Loucy (cell line): ENCODE results near the gene GNE.

Source experiments
- H2AFZ ChIP-seq: fragments of 200-600 bp; sonication (generic); 2 replicates; pipeline ENCODE4 v1.6.0; 2016; ENCODE audit warnings: antibody characterized with exemption, mild to moderate bottlenecking, low read length, moderate library complexity
- H3F3A ChIP-seq: fragments of 200-600 bp; 2 replicates; pipeline ENCODE4 v1.6.0; 2016; ENCODE audit warnings: antibody characterized with exemption, low read depth, mild to moderate bottlenecking
- H3K27me3 ChIP-seq: fragments of 200-600 bp; sonication (generic); 2 replicates; pipeline ENCODE4 v1.6.1; 2014; ENCODE audit warnings: low read length, mild to moderate bottlenecking; ENCODE audit not compliant: insufficient read depth, poor library complexity, severe bottlenecking
- H3K36me3 ChIP-seq: fragments of 200-600 bp; sonication (generic); 2 replicates; pipeline ENCODE4 v1.6.1; 2016; ENCODE audit warnings: low read length; ENCODE audit not compliant: insufficient read depth
- H3K4me1 ChIP-seq: fragments of 200-600 bp; sonication (generic); 2 replicates; pipeline ENCODE4 v1.5.1; 2014; ENCODE audit warnings: low read length, mild to moderate bottlenecking; ENCODE audit not compliant: insufficient read depth, poor library complexity, severe bottlenecking
- H3K4me2 ChIP-seq: fragments of 200-600 bp; sonication (generic); 2 replicates; pipeline ENCODE4 v1.6.0; 2014; ENCODE audit warnings: antibody characterized with exemption, low read length, low read depth, mild to moderate bottlenecking; ENCODE audit not compliant: poor library complexity, severe bottlenecking
- H3K4me3 ChIP-seq: fragments of 200-600 bp; sonication (generic); 2 replicates; pipeline ENCODE4 v1.5.1; 2014; ENCODE audit warnings: low read length, mild to moderate bottlenecking, mixed read lengths; ENCODE audit not compliant: poor library complexity, severe bottlenecking
- H3K79me2 ChIP-seq: fragments of 200-600 bp; sonication (generic); 2 replicates; pipeline ENCODE4 v1.6.1; 2014; ENCODE audit warnings: low read length; ENCODE audit not compliant: insufficient read depth
- H3K9ac ChIP-seq: fragments of 200-600 bp; sonication (generic); 2 replicates; pipeline ENCODE4 v1.6.0; 2014; ENCODE audit warnings: mild to moderate bottlenecking, low read depth, low read length, moderate library complexity; ENCODE audit not compliant: poor library complexity, severe bottlenecking
- H3K9me2 ChIP-seq: fragments of 200-600 bp; sonication (generic); replicated peaks from 2 replicates; pipeline ENCODE4 v1.6.1; 2016; ENCODE audit warnings: low read depth, low read length, mixed read lengths
- H3K9me3 ChIP-seq: fragments of 200-600 bp; sonication (generic); 2 replicates; pipeline ENCODE4 v1.6.1; 2014; ENCODE audit warnings: mild to moderate bottlenecking, antibody characterized with exemption, low read length, low read depth; ENCODE audit not compliant: insufficient read depth
- H4K20me1 ChIP-seq: fragments of 200-600 bp; sonication (generic); 2 replicates; pipeline ENCODE4 v1.6.0; 2014; ENCODE audit warnings: antibody characterized with exemption, low read length, mild to moderate bottlenecking; ENCODE audit not compliant: insufficient read depth, poor library complexity, severe bottlenecking
- CTCF ChIP-seq: fragments of 200-600 bp; sonication (generic); conservative IDR thresholded peaks from 2 replicates; pipeline ENCODE4 v1.5.1; 2014; ENCODE audit warnings: mild to moderate bottlenecking, antibody characterized with exemption, low read length
- EZH2phosphoT487 ChIP-seq: fragments of 200-600 bp; IDR thresholded peaks from 2 replicates; pipeline ENCODE4 v1.6.1; 2018; ENCODE audit warnings: antibody characterized with exemption, mild to moderate bottlenecking, moderate library complexity, borderline replicate concordance

Gene GNE

GRCh38 chr9:36237230-36237629 is 21.0 kb downstream of the GNE start:
- no peaks in the 10 kb centered on the region for H3K27me3 ChIP-seq
- H3K9ac ChIP-seq, result no peak overlapping the region
- no peak overlapping the region for H3K4me3 ChIP-seq
- H3K36me3 ChIP-seq, result peaks cover 33% of the 10 kb centered on the region; the same call in 1 of the 2 replicates
- no peaks in the 10 kb centered on the region for H3K9me3 ChIP-seq
- H3K79me2 ChIP-seq, result no peaks in the 10 kb centered on the region
- H3K9me2 ChIP-seq, result no peaks in the 10 kb centered on the region
- no peaks in the 10 kb centered on the region for H4K20me1 ChIP-seq
- TF ChIP-seq CTCF (no peak), EZH2phosphoT487 (no peak)
- no peak overlapping the region for H3K4me2 ChIP-seq
- H3F3A ChIP-seq, result no peaks in the 10 kb centered on the region
- no peaks in the 10 kb centered on the region for H3K4me1 ChIP-seq
- no peak overlapping the region for H2AFZ ChIP-seq

GRCh38 chr9:36222449-36222848 is 35.8 kb downstream of the GNE start:
- H3K36me3 ChIP-seq, result peaks cover 96% of the 10 kb centered on the region
- no peak overlapping the region for H3K4me2 ChIP-seq
- no peaks in the 10 kb centered on the region for H3K4me1 ChIP-seq
- H2AFZ ChIP-seq, result no peak overlapping the region
- H3K27me3 ChIP-seq, result no peaks in the 10 kb centered on the region
- no peaks in the 10 kb centered on the region for H4K20me1 ChIP-seq
- TF ChIP-seq EZH2phosphoT487, result no peak
- H3K4me3 ChIP-seq, result no peak overlapping the region
- no peak overlapping the region for H3K9ac ChIP-seq
- H3K9me3 ChIP-seq, result peaks cover 9% of the 10 kb centered on the region; the same call in 1 of the 2 replicates
- H3K9me2 ChIP-seq, result no peaks in the 10 kb centered on the region
- H3F3A ChIP-seq, result no peaks in the 10 kb centered on the region
- H3K79me2 ChIP-seq, result no peaks in the 10 kb centered on the region

GRCh38 chr9:36221667-36222066 is 36.6 kb downstream of the GNE start:
- Histone ChIP-seq H3K79me2 (no peaks in the 10 kb centered on the region; the same call in 1 of the 2 replicates), H3K36me3 (peaks cover 96% of the 10 kb centered on the region)

More at GRCh38 chr9:36221667-36222066, 36.6 kb downstream of the GNE start:
- no peaks in the 10 kb centered on the region for H3F3A ChIP-seq
- peaks cover 9% of the 10 kb centered on the region; the same call in 1 of the 2 replicates for H3K9me3 ChIP-seq
- TF ChIP-seq CTCF, result no peak
- no peak for TF ChIP-seq EZH2phosphoT487
- no peaks in the 10 kb centered on the region for H3K4me1 ChIP-seq
- no peaks in the 10 kb centered on the region for H3K27me3 ChIP-seq
- H3K4me3 ChIP-seq, result no peak overlapping the region
- H3K9me2 ChIP-seq, result no peaks in the 10 kb centered on the region
- no peak overlapping the region for H3K4me2 ChIP-seq
- H3K9ac ChIP-seq, result no peak overlapping the region
- no peaks in the 10 kb centered on the region for H4K20me1 ChIP-seq
- H2AFZ ChIP-seq, result no peak overlapping the region
